ENCODE measurements around the gene DNAJC1.
A peak's percentile ranks its signal among the peaks of the same experiment; 100 is the strongest.

DNAJC1 gene

DNA sequence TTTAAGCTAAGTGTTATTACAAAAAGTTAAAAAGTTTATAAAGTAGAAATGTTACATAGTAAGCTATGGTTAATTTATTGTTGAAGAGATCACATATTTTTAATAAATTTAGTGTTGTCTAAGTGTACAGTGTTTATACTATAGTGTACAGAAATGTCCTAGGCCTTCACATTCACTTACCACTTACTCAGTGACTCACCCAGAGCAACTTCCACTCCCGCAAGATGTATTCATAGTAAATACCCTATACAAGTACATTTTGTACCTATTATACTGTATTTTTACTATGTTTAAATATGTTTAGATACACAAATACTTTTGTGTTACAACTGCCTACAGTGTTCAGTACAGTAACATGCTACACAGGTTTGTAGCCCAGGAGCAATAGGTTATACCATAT is 69.2 kb downstream of the DNAJC1 start:
- H3K36me3 ChIP-seq (ENCODE audit: control insufficient read depth in 2 of 2, insufficient read depth in 1 of 2, low read length in 2 of 2) = no peaks in the 10 kb centered on the region
- 0 out of 2 replicates have a peak, but pooled peaks cover under 1% of the 10 kb centered on the region for H3K4me1 ChIP-seq (ENCODE audit: control insufficient read depth, insufficient read depth, low read length)
- TF ChIP-seq MZF1 (tag by site-specific recombination; IDR thresholded peaks at IDR 0.05; ENCODE audit: borderline replicate concordance) (no peak), KLF10 (tag by site-specific recombination; IDR thresholded peaks at IDR 0.05) (no peak), ZNF223 (tag by site-specific recombination; IDR thresholded peaks at IDR 0.05) (no peak), ZNF121 (tag by site-specific recombination; IDR thresholded peaks at IDR 0.05) (no peak), YY1 (tag by site-specific recombination; IDR thresholded peaks at IDR 0.05) (no peak), ZNF791 (tag by site-specific recombination; IDR thresholded peaks at IDR 0.05) (no peak), ZNF776 (tag by site-specific recombination; IDR thresholded peaks at IDR 0.05; ENCODE audit: borderline replicate concordance) (no peak)
- TF ChIP-seq, protein P1, sequence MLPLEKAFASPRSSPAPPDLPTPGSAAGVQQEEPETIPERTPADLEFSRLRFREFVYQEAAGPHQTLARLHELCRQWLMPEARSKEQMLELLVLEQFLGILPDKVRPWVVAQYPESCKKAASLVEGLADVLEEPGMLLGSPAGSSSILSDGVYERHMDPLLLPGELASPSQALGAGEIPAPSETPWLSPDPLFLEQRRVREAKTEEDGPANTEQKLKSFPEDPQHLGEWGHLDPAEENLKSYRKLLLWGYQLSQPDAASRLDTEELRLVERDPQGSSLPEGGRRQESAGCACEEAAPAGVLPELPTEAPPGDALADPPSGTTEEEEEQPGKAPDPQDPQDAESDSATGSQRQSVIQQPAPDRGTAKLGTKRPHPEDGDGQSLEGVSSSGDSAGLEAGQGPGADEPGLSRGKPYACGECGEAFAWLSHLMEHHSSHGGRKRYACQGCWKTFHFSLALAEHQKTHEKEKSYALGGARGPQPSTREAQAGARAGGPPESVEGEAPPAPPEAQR (tag by site-specific recombination; IDR thresholded peaks at IDR 0.05) = no peak
- TF ChIP-seq, protein P2, sequence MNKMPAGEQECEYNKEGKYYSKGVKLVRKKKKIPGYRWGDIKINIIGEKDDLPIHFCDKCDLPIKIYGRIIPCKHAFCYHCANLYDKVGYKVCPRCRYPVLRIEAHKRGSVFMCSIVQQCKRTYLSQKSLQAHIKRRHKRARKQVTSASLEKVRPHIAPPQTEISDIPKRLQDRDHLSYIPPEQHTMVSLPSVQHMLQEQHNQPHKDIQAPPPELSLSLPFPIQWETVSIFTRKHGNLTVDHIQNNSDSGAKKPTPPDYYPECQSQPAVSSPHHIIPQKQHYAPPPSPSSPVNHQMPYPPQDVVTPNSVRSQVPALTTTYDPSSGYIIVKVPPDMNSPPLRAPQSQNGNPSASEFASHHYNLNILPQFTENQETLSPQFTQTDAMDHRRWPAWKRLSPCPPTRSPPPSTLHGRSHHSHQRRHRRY (tag by site-specific recombination; IDR thresholded peaks at IDR 0.05) = no peak
- TF ChIP-seq, protein P3, sequence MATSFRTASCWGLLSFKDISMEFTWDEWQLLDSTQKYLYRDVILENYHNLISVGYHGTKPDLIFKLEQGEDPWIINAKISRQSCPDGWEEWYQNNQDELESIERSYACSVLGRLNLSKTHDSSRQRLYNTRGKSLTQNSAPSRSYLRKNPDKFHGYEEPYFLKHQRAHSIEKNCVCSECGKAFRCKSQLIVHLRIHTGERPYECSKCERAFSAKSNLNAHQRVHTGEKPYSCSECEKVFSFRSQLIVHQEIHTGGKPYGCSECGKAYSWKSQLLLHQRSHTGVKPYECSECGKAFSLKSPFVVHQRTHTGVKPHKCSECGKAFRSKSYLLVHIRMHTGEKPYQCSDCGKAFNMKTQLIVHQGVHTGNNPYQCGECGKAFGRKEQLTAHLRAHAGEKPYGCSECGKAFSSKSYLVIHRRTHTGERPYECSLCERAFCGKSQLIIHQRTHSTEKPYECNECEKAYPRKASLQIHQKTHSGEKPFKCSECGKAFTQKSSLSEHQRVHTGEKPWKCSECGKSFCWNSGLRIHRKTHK (tag by site-specific recombination; IDR thresholded peaks at IDR 0.05) = no peak
- TF ChIP-seq, protein P4, sequence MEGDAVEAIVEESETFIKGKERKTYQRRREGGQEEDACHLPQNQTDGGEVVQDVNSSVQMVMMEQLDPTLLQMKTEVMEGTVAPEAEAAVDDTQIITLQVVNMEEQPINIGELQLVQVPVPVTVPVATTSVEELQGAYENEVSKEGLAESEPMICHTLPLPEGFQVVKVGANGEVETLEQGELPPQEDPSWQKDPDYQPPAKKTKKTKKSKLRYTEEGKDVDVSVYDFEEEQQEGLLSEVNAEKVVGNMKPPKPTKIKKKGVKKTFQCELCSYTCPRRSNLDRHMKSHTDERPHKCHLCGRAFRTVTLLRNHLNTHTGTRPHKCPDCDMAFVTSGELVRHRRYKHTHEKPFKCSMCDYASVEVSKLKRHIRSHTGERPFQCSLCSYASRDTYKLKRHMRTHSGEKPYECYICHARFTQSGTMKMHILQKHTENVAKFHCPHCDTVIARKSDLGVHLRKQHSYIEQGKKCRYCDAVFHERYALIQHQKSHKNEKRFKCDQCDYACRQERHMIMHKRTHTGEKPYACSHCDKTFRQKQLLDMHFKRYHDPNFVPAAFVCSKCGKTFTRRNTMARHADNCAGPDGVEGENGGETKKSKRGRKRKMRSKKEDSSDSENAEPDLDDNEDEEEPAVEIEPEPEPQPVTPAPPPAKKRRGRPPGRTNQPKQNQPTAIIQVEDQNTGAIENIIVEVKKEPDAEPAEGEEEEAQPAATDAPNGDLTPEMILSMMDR (tag by site-specific recombination; IDR thresholded peaks at IDR 0.05) = no peak
- H3K27ac ChIP-seq (ENCODE audit: extremely low read depth, low read depth, low read length) = no peak overlapping the region
- no peaks in the 10 kb centered on the region for H3K9me3 ChIP-seq (ENCODE audit: control insufficient read depth, insufficient read depth, low read depth, low read length)
- ChIA-PET CTCF (interaction anchor here (1.5 kb wide), 1 partner anchor 655 kb away, joined by 4 read pairs; no protein-coding TSS in a partner anchor), POLR2A (no interaction called here)
- no peak overlapping the region for H3K4me3 ChIP-seq (ENCODE audit: low read depth, low read length)

DNA sequence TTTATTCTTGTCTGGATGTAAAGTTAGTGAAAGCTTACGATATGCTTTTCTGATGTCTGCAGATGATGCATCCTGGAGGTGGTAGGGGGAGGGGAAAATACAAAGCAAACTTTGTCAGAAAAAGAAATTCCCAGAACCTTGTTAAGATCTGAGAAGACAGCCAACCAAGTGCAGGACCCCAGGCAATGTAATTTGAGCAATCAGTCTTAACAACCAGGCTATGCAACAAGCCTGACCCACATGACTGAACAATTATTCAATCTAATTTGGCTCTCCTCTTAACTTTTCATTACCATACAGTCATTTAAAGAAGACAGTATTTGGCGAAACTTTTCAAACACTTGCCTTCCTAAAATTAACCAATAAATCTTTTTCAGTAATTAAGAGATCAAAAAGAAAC is 74.5 kb downstream of the DNAJC1 start:
- POLR2A ChIA-PET = no interaction called here
- CTCF ChIA-PET = no interaction called here
- H3K36me3 ChIP-seq (ENCODE audit: control insufficient read depth in 2 of 2, insufficient read depth in 1 of 2, low read length in 2 of 2) = no peaks in the 10 kb centered on the region
- peaks cover 21% of the 10 kb centered on the region for H3K4me1 ChIP-seq (ENCODE audit: control insufficient read depth, insufficient read depth, low read length)
- no peaks in the 10 kb centered on the region for H3K9me3 ChIP-seq (ENCODE audit: control insufficient read depth, insufficient read depth, low read depth, low read length)
- H3K27ac ChIP-seq (ENCODE audit: extremely low read depth, low read depth, low read length) = no peak overlapping the region
- no peak overlapping the region for H3K4me3 ChIP-seq (ENCODE audit: low read depth, low read length)
- TF ChIP-seq FEZF1 (tag by site-specific recombination; IDR thresholded peaks at IDR 0.05) (0 out of 2 replicates have a peak, but pooled peaks have one; percentile 25), SCRT1 (tag by site-specific recombination; IDR thresholded peaks at IDR 0.05; ENCODE audit: borderline replicate concordance) (0 out of 2 replicates have a peak, but pooled peaks have one; percentile 58), ZNF561 (tag by site-specific recombination; IDR thresholded peaks at IDR 0.05; ENCODE audit: borderline replicate concordance) (peak; percentile 35; the same call in 1 of the 2 replicates), ZNF843 (tag by site-specific recombination; IDR thresholded peaks at IDR 0.05) (no peak), SP3 (tag by site-specific recombination; IDR thresholded peaks at IDR 0.05) (no peak), ZNF610 (tag by site-specific recombination; IDR thresholded peaks at IDR 0.05; ENCODE audit: borderline replicate concordance) (no peak), ZNF248 (tag by site-specific recombination; IDR thresholded peaks at IDR 0.05) (no peak), SCRT2 (tag by site-specific recombination; IDR thresholded peaks at IDR 0.05) (peak; percentile 73), ZNF239 (tag by site-specific recombination; IDR thresholded peaks at IDR 0.05) (no peak), ZNF677 (tag by site-specific recombination; IDR thresholded peaks at IDR 0.05) (peak; percentile 77), ZNF501 (tag by site-specific recombination; IDR thresholded peaks at IDR 0.05) (peak; percentile 27; the same call in 1 of the 2 replicates), ZBTB48 (tag by site-specific recombination; IDR thresholded peaks at IDR 0.05) (no peak), YY2 (tag by site-specific recombination; IDR thresholded peaks at IDR 0.05) (no peak), ZEB2 (tag by site-specific recombination; IDR thresholded peaks at IDR 0.05) (0 out of 2 replicates have a peak, but pooled peaks have one; percentile 18), ZNF335 (tag by site-specific recombination; conservative IDR thresholded peaks at IDR 0.05) (peak; percentile 48; the same call in 1 of the 2 replicates)
- TF ChIP-seq, protein P5, sequence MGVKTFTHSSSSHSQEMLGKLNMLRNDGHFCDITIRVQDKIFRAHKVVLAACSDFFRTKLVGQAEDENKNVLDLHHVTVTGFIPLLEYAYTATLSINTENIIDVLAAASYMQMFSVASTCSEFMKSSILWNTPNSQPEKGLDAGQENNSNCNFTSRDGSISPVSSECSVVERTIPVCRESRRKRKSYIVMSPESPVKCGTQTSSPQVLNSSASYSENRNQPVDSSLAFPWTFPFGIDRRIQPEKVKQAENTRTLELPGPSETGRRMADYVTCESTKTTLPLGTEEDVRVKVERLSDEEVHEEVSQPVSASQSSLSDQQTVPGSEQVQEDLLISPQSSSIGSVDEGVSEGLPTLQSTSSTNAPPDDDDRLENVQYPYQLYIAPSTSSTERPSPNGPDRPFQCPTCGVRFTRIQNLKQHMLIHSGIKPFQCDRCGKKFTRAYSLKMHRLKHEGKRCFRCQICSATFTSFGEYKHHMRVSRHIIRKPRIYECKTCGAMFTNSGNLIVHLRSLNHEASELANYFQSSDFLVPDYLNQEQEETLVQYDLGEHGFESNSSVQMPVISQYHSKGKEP (tag by site-specific recombination; IDR thresholded peaks at IDR 0.05) = peak; percentile 44; the same call in 1 of the 2 replicates
- TF ChIP-seq, protein P6, sequence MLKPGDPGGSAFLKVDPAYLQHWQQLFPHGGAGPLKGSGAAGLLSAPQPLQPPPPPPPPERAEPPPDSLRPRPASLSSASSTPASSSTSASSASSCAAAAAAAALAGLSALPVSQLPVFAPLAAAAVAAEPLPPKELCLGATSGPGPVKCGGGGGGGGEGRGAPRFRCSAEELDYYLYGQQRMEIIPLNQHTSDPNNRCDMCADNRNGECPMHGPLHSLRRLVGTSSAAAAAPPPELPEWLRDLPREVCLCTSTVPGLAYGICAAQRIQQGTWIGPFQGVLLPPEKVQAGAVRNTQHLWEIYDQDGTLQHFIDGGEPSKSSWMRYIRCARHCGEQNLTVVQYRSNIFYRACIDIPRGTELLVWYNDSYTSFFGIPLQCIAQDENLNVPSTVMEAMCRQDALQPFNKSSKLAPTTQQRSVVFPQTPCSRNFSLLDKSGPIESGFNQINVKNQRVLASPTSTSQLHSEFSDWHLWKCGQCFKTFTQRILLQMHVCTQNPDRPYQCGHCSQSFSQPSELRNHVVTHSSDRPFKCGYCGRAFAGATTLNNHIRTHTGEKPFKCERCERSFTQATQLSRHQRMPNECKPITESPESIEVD (tag by site-specific recombination; IDR thresholded peaks at IDR 0.05) = peak; percentile 53
